HG03196 (cell line): ENCODE data around the gene TENM4.

Source experiments
- ATAC-seq: cut with Tn5 transposase; IDR thresholded peaks from one replicate; pipeline ENCODE4 v1.9.1; 2021; ENCODE audit not compliant: unreplicated experiment

Gene TENM4

GRCh38 chr11:78870655-78871054, 570.2 kb downstream of the TENM4 start:
- ATAC-seq, result no peak

- no peak for ATAC-seq
Measured at GRCh38 chr11:78869293-78869692, 571.5 kb downstream of the TENM4 start.

DNA sequence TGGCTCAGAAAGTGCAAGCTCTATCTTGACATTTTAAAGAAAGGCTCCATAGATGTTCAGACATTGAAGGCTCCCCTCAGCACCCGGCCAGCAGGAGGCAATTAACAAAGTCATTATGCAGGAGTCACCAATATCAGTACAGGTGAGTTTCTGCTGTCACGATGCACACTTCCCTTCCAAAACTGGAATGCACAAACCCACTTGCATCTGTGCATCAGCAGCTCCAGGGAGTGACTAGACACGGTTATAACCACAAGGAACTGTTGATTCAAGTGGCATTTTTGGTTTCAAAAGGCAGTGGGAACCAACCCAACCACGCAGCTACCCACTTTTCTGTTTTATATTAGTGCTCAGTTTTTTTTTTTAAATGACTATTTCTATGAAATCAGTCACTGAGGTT, 572.3 kb downstream of the TENM4 start:
- no peak for ATAC-seq

DNA sequence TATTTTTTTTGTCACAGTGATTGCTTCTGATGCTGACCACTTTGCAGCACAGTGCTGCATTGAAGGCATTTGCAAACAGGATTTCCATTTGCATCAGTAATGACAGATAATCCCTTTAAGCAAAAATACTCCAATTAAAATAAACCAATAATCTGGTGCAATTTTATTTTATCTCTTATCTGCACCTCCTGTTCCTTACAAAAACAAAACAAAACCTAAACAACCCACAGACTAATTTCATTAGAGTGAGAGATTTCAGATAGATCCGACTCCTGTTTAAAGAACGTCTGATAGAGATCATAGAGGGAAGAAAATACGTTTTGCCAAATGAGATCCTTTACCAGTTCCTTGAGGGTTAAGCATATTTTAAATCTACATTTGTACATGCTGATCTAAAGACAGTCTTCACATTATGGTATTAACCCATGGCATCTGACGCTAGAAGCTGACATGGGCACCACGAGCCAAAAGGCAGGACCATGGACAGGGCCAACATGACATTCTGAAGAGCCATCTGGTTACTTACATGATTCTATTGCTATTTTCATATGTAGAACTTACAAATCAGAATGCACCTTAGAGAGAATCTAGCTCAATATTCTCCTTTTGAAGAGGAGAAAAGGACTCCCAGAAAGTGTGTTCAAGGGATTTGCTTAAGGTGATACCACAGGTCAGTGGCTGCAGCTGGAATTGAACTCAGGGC, 580.0 kb downstream of the TENM4 start:
- ATAC-seq, result no peak

DNA sequence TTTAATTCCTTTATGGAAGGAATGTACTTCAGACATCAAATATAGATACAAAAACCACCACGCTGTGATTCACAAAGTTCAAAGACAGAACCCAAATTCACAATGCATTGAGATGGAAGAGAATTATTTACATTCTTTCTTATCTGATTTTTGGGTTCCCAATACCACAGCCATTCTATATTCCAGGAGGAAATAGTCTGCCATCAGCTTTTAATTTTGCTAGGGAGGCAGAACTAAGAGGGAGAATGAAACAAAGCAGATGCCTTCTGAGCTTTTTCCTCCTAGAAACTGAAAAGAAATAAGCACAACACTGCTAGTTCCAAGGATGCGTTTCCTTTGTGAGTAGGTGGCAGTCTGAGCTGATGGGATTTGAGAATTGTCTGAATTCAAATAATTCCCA, 583.1 kb downstream of the TENM4 start:
- no peak for ATAC-seq

- ATAC-seq, result no peak
Measured at GRCh38 chr11:78856211-78856610, 584.6 kb downstream of the TENM4 start.

- ATAC-seq, result no peak
Measured at GRCh38 chr11:78855116-78855515, 585.7 kb downstream of the TENM4 start.

DNA sequence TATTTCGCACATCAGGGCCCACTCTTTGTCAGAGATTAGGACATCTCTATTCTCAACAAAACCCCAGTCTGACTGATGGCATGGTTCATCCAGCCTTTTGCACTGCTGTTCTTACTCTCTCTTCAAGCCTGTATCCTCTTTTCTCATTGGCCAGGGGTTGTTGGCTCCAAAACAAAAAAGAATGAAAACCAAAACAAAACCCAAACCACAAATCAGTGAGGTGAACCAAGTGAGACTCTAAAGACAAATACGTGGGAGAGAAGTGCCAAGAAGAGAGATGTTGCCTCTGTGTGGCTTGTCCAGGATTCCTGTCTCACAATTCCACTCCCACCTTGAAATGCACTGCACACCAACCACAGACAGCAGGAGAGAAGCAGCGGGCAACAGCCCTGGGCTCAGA, 587.3 kb downstream of the TENM4 start:
- no peak for ATAC-seq

DNA sequence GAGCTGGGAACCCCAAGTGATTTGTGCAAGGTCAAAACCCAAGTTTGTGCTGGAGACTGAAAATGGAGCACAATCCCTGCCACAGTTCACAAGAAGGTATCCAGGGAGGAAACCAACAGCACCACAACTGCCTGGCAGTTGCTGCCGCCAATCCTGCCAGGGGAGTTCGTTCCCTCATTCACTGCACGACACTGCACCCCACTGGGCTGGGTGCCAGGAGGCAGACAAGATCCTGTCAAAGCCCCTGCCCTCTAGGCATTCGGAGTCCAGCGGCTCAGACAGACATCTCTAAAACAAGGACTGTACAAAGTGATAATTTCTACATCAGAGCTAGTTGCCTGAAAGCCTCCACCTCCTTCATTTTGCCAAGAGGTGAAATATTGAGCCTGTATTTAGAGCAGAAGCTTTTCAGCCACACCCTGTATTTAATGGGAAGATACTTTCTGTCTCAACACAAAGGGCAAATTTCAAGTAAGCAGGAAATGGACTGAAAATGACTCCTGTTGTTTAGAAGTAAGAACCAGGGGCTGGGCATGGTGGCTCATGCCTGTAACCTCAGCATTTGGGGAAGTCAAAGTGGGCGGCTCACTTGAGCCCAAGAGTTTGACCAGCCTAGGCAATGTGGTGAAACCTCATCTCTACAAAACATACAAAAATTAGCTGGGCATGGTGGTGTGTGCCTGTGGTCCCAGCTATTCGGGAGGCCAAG, 588.8 kb downstream of the TENM4 start:
- no peak for ATAC-seq

GRCh38 chr11:78850078-78850477, 590.8 kb downstream of the TENM4 start:
- no peak for ATAC-seq

DNA sequence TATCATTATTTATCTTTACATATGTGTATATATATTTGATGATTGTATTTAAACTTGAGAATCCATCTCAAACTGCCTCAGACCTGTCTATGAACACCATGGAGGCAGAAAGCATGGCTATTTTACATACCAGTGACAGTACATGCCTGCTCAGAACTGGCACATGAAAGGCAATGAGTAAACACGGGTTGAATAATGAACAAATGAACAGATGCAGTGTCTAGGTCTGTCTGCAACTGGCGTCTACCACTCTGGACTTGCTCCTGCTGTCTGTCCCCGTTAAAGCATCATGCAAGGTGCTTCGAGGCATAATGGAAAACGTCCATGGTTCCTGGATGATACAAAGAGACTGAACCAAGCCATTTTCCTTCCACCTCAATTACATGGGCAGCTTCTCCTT, 594.6 kb downstream of the TENM4 start:
- ATAC-seq, result no peak

GRCh38 chr11:78845496-78845895, 595.3 kb downstream of the TENM4 start:
- no peak for ATAC-seq

GRCh38 chr11:78841456-78842060, 599.3 kb downstream of the TENM4 start:
- no peak for ATAC-seq

- ATAC-seq, result no peak
Measured at GRCh38 chr11:78840623-78841022, 600.2 kb downstream of the TENM4 start.

GRCh38 chr11:78840200-78840599, 600.6 kb downstream of the TENM4 start:
- ATAC-seq, result no peak

DNA sequence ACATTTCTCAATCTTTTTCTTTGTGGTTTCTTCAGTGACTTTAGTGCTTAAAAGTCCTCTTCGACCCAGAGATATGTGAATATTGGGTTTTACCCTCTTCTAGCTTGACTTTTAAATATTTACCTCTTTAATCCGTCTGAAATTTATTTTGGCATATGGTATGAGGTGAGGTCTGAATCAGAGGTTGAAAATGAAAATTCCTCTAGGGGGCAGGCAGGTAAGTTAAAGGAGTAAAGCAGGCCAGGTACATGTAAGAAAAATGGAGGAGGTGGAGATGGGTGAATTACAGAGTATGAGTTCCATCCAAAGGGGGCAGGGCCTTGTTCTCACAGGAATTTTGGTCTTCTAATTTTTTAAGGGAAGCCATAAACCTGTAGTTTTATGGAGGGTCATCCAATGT, 602.4 kb downstream of the TENM4 start:
- ATAC-seq, result no peak

GRCh38 chr11:78835646-78836045, 605.2 kb downstream of the TENM4 start:
- ATAC-seq, result no peak

GRCh38 chr11:78834886-78835285, 605.9 kb downstream of the TENM4 start:
- ATAC-seq, result no peak

GRCh38 chr11:78833237-78833636, 607.6 kb downstream of the TENM4 start:
- no peak for ATAC-seq

GRCh38 chr11:78832226-78832947, 608.4 kb downstream of the TENM4 start:
- no peak for ATAC-seq

DNA sequence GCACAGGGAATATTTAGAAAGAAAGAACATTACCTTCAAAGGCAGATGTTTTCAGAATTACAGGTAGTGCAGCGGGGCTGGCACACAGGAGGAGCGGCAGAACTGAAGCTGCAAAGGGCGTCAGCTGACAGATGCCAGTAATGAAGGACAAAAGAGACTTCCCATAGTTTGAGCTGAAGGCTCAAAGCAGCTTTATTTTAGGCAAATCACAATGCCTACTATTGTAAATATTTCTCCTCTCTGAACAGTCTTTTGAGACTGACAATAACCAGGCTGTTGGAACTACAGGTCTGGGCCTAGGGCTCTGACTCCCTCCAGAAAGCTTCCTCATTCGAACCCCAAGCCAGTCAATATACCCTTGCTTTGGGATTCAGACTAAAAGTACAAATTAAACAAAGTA, 609.3 kb downstream of the TENM4 start:
- ATAC-seq, result no peak
